Hepatocyte (in vitro differentiated cells): Measurements from ENCODE around the gene C13orf42. TPM values are rescaled to one million over a fixed set of nuclear protein-coding genes. Genes with fewer than 3 reads are reported as not detected.

Experiments used
- DNase-seq: peaks from one replicate; pipeline ENCODE4 v3.0.0-alpha.2; 2016; ENCODE audit warnings: low spot score
- H2AFZ ChIP-seq: fragments of 200-600 bp; sonication (generic); 2 replicates; pipeline ENCODE4 v1.6.0; 2016; ENCODE audit warnings: antibody characterized with exemption, mild to moderate bottlenecking
- H3K27ac ChIP-seq: fragments of 200-600 bp; sonication (generic); 2 replicates; pipeline ENCODE4 v1.5.1; 2016; ENCODE audit warnings: mild to moderate bottlenecking
- H3K27me3 ChIP-seq: fragments of 200-600 bp; sonication (generic); 2 replicates; pipeline ENCODE4 v1.6.1; 2016
- H3K36me3 ChIP-seq: fragments of 200-600 bp; sonication (generic); replicated peaks from 2 replicates; pipeline ENCODE4 v1.5.1; 2016; ENCODE audit warnings: low read depth; ENCODE audit not compliant: insufficient read depth
- H3K4me1 ChIP-seq: fragments of 200-600 bp; sonication (generic); 2 replicates; pipeline ENCODE4 v1.5.1; 2016; ENCODE audit warnings: mild to moderate bottlenecking, moderate library complexity; ENCODE audit not compliant: insufficient read depth
- H3K4me2 ChIP-seq: fragments of 200-600 bp; sonication (generic); 2 replicates; pipeline ENCODE4 v1.6.0; 2016
- H3K4me3 ChIP-seq: fragments of 200-600 bp; sonication (generic); 2 replicates; pipeline ENCODE4 v1.5.1; 2016; ENCODE audit warnings: mild to moderate bottlenecking
- H3K79me2 ChIP-seq: fragments of 200-600 bp; sonication (generic); 2 replicates; pipeline ENCODE4 v1.6.0; 2017; ENCODE audit warnings: mild to moderate bottlenecking
- H3K9me2 ChIP-seq: fragments of 200-600 bp; sonication (generic); replicated peaks from 2 replicates; pipeline ENCODE4 v1.6.0; 2017; ENCODE audit warnings: mild to moderate bottlenecking; ENCODE audit not compliant: insufficient read depth
- H3K9me3 ChIP-seq: fragments of 200-600 bp; sonication (generic); 2 replicates; pipeline ENCODE4 v1.5.1; 2016; ENCODE audit warnings: low read depth, mild to moderate bottlenecking
- H4K20me1 ChIP-seq: fragments of 200-600 bp; sonication (generic); 2 replicates; pipeline ENCODE4 v1.6.0; 2016; ENCODE audit warnings: mild to moderate bottlenecking; ENCODE audit not compliant: insufficient read depth, poor library complexity, severe bottlenecking
- CTCF ChIP-seq: fragments of 200-600 bp; sonication (generic); IDR thresholded peaks from 2 replicates; pipeline ENCODE4 v1.5.1; 2016; ENCODE audit warnings: antibody characterized with exemption, mild to moderate bottlenecking; ENCODE audit not compliant: poor library complexity
- EZH2 ChIP-seq: fragments of 200-600 bp; sonication (generic); IDR thresholded peaks from 2 replicates; pipeline ENCODE4 v1.6.1; 2016; ENCODE audit warnings: antibody characterized with exemption, mild to moderate bottlenecking, borderline replicate concordance
- EZH2phosphoT487 ChIP-seq: fragments of 200-600 bp; sonication (generic); IDR thresholded peaks from one replicate; pipeline ENCODE4 v1.6.1; 2018; ENCODE audit warnings: antibody characterized with exemption, mild to moderate bottlenecking, low read depth, moderate library complexity; ENCODE audit not compliant: unreplicated experiment, severe bottlenecking
- WGBS: methylation state at CpG from one replicate; pipeline ENCODE4 v1.1.6; 2016; ENCODE audit warnings: low lambda C conversion rate; ENCODE audit errors: missing lambda C conversion rate; 5-methylcytosine and 5-hydroxymethylcytosine counted together
- polyA plus RNA-seq: library from polyadenylated mRNA; unstranded; fragments of >200 nt; fragmentation: Nextera tagmentation; extraction: Ambion mirVana; gene quantifications from 2 replicates; pipeline ENCODE4 v1.2.1, GENCODE V29; 2016
- total RNA-seq: library from RNA; depleted of rRNA; stranded (reverse); fragments of >200 nt; gene quantifications from 2 replicates; pipeline ENCODE4 v1.2.3, GENCODE V29; 2014

Gene C13orf42
- total and polyA plus RNA-seq, 2 experiments from 2014 or later = not detected

- no peaks in the 10 kb centered on the region for H3K4me1 ChIP-seq
- 93% methylated on average over 4 of the region's 4 CpGs for WGBS
Observed at GRCh38 chr13:51107996-51108395, 3.1 kb downstream of the C13orf42 start.

GRCh38 chr13:51105046-51105445, 6.0 kb downstream of the C13orf42 start:
- Histone ChIP-seq H3K4me3 (no peak overlapping the region), H3K27me3 (no peaks in the 10 kb centered on the region), H3K79me2 (no peaks in the 10 kb centered on the region), H4K20me1 (no peaks in the 10 kb centered on the region), H3K9me2 (no peaks in the 10 kb centered on the region), H2AFZ (no peak overlapping the region), H3K4me2 (no peak overlapping the region), H3K9me3 (no peaks in the 10 kb centered on the region), H3K4me1 (no peaks in the 10 kb centered on the region), H3K27ac (no peak overlapping the region), H3K36me3 (no peaks in the 10 kb centered on the region)
- TF ChIP-seq EZH2 = no peak
- TF ChIP-seq CTCF = no peak
- TF ChIP-seq EZH2phosphoT487 = no peak
- 91% methylated on average over 4 of the region's 4 CpGs for WGBS
- DNase-seq = no peak

More at GRCh38 chr13:51107996-51108395, 3.1 kb downstream of the C13orf42 start:
- no peaks in the 10 kb centered on the region for H3K36me3 ChIP-seq
- H3K4me3 ChIP-seq = no peak overlapping the region
- H3K9me3 ChIP-seq = no peaks in the 10 kb centered on the region
- no peak for TF ChIP-seq EZH2phosphoT487
- TF ChIP-seq CTCF = no peak
- no peak for TF ChIP-seq EZH2
- H3K9me2 ChIP-seq = no peaks in the 10 kb centered on the region
- no peaks in the 10 kb centered on the region for H3K27me3 ChIP-seq
- no peak for DNase-seq
- no peak overlapping the region for H3K27ac ChIP-seq
- no peaks in the 10 kb centered on the region for H4K20me1 ChIP-seq
- H2AFZ ChIP-seq = no peak overlapping the region
- no peaks in the 10 kb centered on the region for H3K79me2 ChIP-seq
- H3K4me2 ChIP-seq = no peak overlapping the region

- no peak overlapping the region for H3K27ac ChIP-seq
- H3K4me3 ChIP-seq = no peak overlapping the region
- 58% methylated on average over 5 of the region's 5 CpGs for WGBS
- H3K4me2 ChIP-seq = no peak overlapping the region
- no peaks in the 10 kb centered on the region for H3K79me2 ChIP-seq
- H3K4me1 ChIP-seq = no peaks in the 10 kb centered on the region
- H3K9me2 ChIP-seq = no peaks in the 10 kb centered on the region
- H3K27me3 ChIP-seq = no peaks in the 10 kb centered on the region
- H2AFZ ChIP-seq = no peak overlapping the region
- TF ChIP-seq EZH2phosphoT487 (no peak), EZH2 (no peak), CTCF (no peak)
- no peaks in the 10 kb centered on the region for H3K36me3 ChIP-seq
- H3K9me3 ChIP-seq = no peaks in the 10 kb centered on the region
- DNase-seq = no peak
- no peaks in the 10 kb centered on the region for H4K20me1 ChIP-seq
Observed at GRCh38 chr13:51101636-51102235, 9.3 kb downstream of the C13orf42 start.
